Gastrocnemius medialis (tissue), 4 donors: ENCODE data around the gene PTPRN2. TPM values are rescaled to one million over a fixed set of nuclear protein-coding genes. Genes with fewer than 3 reads are reported as not detected.

Experiments used
- ATAC-seq, 2 donors: fragments of 150-250 bp; one replicate each; pipeline ENCODE4 v1.9.1; 2016
- DNase-seq, 2 donors: peaks; one replicate each; pipeline ENCODE4 v3.0.0-alpha.2; 2019
- H3K27ac ChIP-seq, 4 donors: fragments of 200-600 bp; sonication (generic); 1 replicate in 1 of 4; 2 replicates in 3 of 4; pipeline ENCODE4 v1.5.1; 2016 to 2018; ENCODE audit warnings: mild to moderate bottlenecking in 2 of 4, moderate library complexity in 1 of 4
- H3K27me3 ChIP-seq, 3 donors: fragments of 200-600 bp; sonication (generic) in 2 of 3; 1 replicate in 1 of 3; 2 replicates in 2 of 3; pipeline versions ENCODE4 v1.5.1 to v1.6.0; 2016 to 2019; ENCODE audit warnings: mild to moderate bottlenecking in 1 of 3, moderate library complexity in 1 of 3
- H3K36me3 ChIP-seq, 2 donors: fragments of 200-600 bp; sonication (generic) in 1 of 2; one replicate each; pipeline ENCODE4 v1.5.1; 2017 to 2018
- H3K4me1 ChIP-seq, 2 donors: fragments of 200-600 bp; sonication (generic) in 1 of 2; one replicate each; pipeline ENCODE4 v1.5.1; 2016 to 2017; ENCODE audit warnings: mild to moderate bottlenecking in 2 of 2
- H3K4me3 ChIP-seq, 4 donors: fragments of 200-600 bp; sonication (generic) in 3 of 4; 1 replicate in 1 of 4; 2 replicates in 3 of 4; pipeline ENCODE4 v1.5.1; 2016 to 2019; ENCODE audit warnings: mild to moderate bottlenecking in 2 of 4
- H3K9me3 ChIP-seq, 3 donors: fragments of 200-600 bp; sonication (generic) in 2 of 3; 1 replicate in 1 of 3; 2 replicates in 2 of 3; pipeline ENCODE4 v1.5.1; 2016 to 2019
- CTCF ChIP-seq, 5 experiments: fragments of 450-650 bp in 3 of 5; fragments of 200-600 bp in 2 of 5; sonication (generic) in 2 of 5; IDR thresholded peaks in 4 of 5; conservative IDR thresholded peaks in 1 of 5; 1 replicate in 4 of 5; 2 replicates in 1 of 5; pipeline ENCODE4 v1.5.1; 2016 to 2019; ENCODE audit warnings: antibody characterized with exemption in 5 of 5, mild to moderate bottlenecking in 3 of 5, moderate library complexity in 3 of 5
- POLR2A ChIP-seq, 2 donors: fragments of 450-650 bp; IDR thresholded peaks; one replicate each; pipeline ENCODE4 v1.6.1; 2017; ENCODE audit warnings: antibody characterized with exemption in 2 of 2, mild to moderate bottlenecking in 2 of 2, moderate library complexity in 2 of 2
- in situ Hi-C, 4 donors: fragments of 200-750 bp; cut with MboI; loops; one replicate each; pipeline versions ENCODE4 v1.15.0 to v1.8.0; 2017; ENCODE audit warnings: low sequenced_read_pairs in 4 of 4
- intact Hi-C: fragments of 100-400 bp; cut with DNase I; formaldehyde crosslinking; loops from one replicate; pipeline ENCODE4 v1.15.1; 2023; ENCODE audit warnings: low total_unique reads
- total RNA-seq, 4 donors: library from RNA; depleted of rRNA; stranded (reverse); fragments of >200 nt; gene quantifications; one replicate each; pipeline versions ENCODE4 v1.1.0 to v1.2.3, GENCODE V29; 2016

The PTPRN2 gene
- total RNA-seq, 4 donors from 2014 or later = 0.66 to 0.85 (median 0.81) TPM

GRCh38 chr7:157775560-157776332 lies 811.9 kb downstream of the PTPRN2 start:
- no peaks in the 10 kb centered on the region for H3K4me1 ChIP-seq
- no peaks in the 10 kb centered on the region for H3K9me3 ChIP-seq
- intact Hi-C loops = no loop called here
- no peak overlapping the region for H3K27ac ChIP-seq
- ATAC-seq (no peak), DNase-seq (no peak)
- no peaks in the 10 kb centered on the region for H3K27me3 ChIP-seq
- H3K4me3 ChIP-seq = no peak overlapping the region
- TF ChIP-seq CTCF (IDR thresholded peaks at IDR 0.05 in 4 of 5, conservative IDR thresholded peaks at IDR 0.05 in 1 of 5) = no peak
- TF ChIP-seq POLR2A (IDR thresholded peaks at IDR 0.05) = no peak
- in situ Hi-C loops = no loop called here
- no peaks in the 10 kb centered on the region for H3K36me3 ChIP-seq

- no peaks in the 10 kb centered on the region for H3K4me1 ChIP-seq
- no peaks in the 10 kb centered on the region for H3K27me3 ChIP-seq
- H3K9me3 ChIP-seq = no peaks in the 10 kb centered on the region
- intact Hi-C loops (no loop called here), in situ Hi-C loops (no loop called here)
- no peak for ATAC-seq
- H3K36me3 ChIP-seq = no peaks in the 10 kb centered on the region
- H3K4me3 ChIP-seq = no peak overlapping the region
- no peak overlapping the region for H3K27ac ChIP-seq
- TF ChIP-seq CTCF (IDR thresholded peaks at IDR 0.05 in 4 of 5, conservative IDR thresholded peaks at IDR 0.05 in 1 of 5) (no peak), POLR2A (IDR thresholded peaks at IDR 0.05) (no peak)
- DNase-seq = no peak
Measured at GRCh38 chr7:157775021-157775559, 812.5 kb downstream of the PTPRN2 start.

GRCh38 chr7:157774495-157774894 lies 813.1 kb downstream of the PTPRN2 start:
- H3K4me1 ChIP-seq = no peaks in the 10 kb centered on the region
- H3K4me3 ChIP-seq = no peak overlapping the region
- peaks cover 0 to under 1% (median 0%) of the 10 kb centered on the region in 3 donors for H3K27me3 ChIP-seq
- H3K36me3 ChIP-seq = no peaks in the 10 kb centered on the region
- intact Hi-C loops = no loop called here
- in situ Hi-C loops = no loop called here
- TF ChIP-seq CTCF (IDR thresholded peaks at IDR 0.05 in 4 of 5, conservative IDR thresholded peaks at IDR 0.05 in 1 of 5) = no peak
- TF ChIP-seq POLR2A (IDR thresholded peaks at IDR 0.05) = no peak
- ATAC-seq = no peak
- no peak overlapping the region for H3K27ac ChIP-seq
- no peak for DNase-seq
- no peaks in the 10 kb centered on the region for H3K9me3 ChIP-seq

- no peak for TF ChIP-seq POLR2A (IDR thresholded peaks at IDR 0.05)
- no peak for TF ChIP-seq CTCF (IDR thresholded peaks at IDR 0.05 in 4 of 5, conservative IDR thresholded peaks at IDR 0.05 in 1 of 5)
- peaks cover 0 to 2% (median 0%) of the 10 kb centered on the region in 3 donors for H3K27me3 ChIP-seq
- in situ Hi-C loops (no loop called here), intact Hi-C loops (no loop called here)
- ATAC-seq = no peak
- H3K9me3 ChIP-seq = no peaks in the 10 kb centered on the region
- no peak overlapping the region for H3K27ac ChIP-seq
- H3K4me3 ChIP-seq = no peak overlapping the region
- no peaks in the 10 kb centered on the region for H3K4me1 ChIP-seq
- H3K36me3 ChIP-seq = no peaks in the 10 kb centered on the region
- no peak for DNase-seq
Measured at GRCh38 chr7:157773361-157773760, 814.3 kb downstream of the PTPRN2 start.
